ENCODE data around the gene MISP. TPM values are rescaled to one million over a fixed set of nuclear protein-coding genes. Genes with fewer than 3 reads are reported as not detected.
A peak's percentile ranks its signal among the peaks of the same experiment; 100 is the strongest.

MISP gene
- total and polyA plus RNA-seq, 9 of the 15 experiments (the other 6 are each of a cell fraction or from before 2014, with no cell fraction given) = 0.04 to 0.29 (median 0.05) TPM; not detected in 5

DNA sequence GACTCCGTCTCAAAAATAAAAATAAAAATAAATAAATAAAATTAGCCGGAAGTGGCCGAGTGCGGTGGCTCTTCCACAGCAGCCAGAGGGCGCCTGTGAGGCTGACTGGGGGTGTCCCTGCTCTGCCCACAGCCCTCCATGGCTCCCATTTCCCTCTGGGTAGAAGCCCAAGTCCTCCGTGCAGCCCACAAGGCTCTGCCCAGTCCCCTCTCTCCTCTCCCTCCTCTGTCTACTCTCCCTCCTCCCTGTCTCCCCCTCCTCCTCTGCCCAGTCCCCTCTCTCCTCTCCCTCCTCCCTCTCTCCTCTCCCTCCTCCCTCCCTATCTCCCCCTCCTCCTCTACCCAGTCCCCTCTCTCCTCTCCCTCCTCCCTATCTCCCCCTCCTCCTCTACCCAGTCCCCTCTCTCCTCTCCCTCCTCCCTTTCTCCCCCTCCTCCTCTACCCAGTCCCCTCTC lies 20.4 kb downstream of the MISP start (continued):
- TF ChIP-seq HNRNPLL (IDR thresholded peaks at IDR 0.05; ENCODE audit: low read depth, low read length, poor library complexity, severe bottlenecking) (no peak), CEBPG (CRISPR knock-in tag; IDR thresholded peaks at IDR 0.05) (no peak), CEBPG (tag; conservative IDR thresholded peaks at IDR 0.05 in 1 of 2, IDR thresholded peaks at IDR 0.05 in 1 of 2) (no peak), ELF2 (CRISPR knock-in tag; IDR thresholded peaks at IDR 0.05) (no peak), TCF7L2 (IDR thresholded peaks at IDR 0.05; ENCODE audit: low read depth, low read length) (no peak), ZNF589 (CRISPR knock-in tag; IDR thresholded peaks at IDR 0.05; ENCODE audit: low read depth) (no peak), NR2C1 (IDR thresholded peaks at IDR 0.05) (no peak), NR2C1 (tag; IDR thresholded peaks at IDR 0.05) (no peak), HMGN3 (IDR thresholded peaks at IDR 0.05; ENCODE audit: borderline replicate concordance, extremely low read depth, insufficient read length, low read depth, low read length) (no peak), SMC3 (conservative IDR thresholded peaks at IDR 0.05; ENCODE audit: insufficient read depth, low read depth, low read length) (peak; percentile 78), SOX6 (IDR thresholded peaks at IDR 0.05) (no peak), POLR3A (IDR thresholded peaks at IDR 0.05; ENCODE audit: borderline replicate concordance, extremely low read depth, insufficient read depth, insufficient read length) (no peak), PTBP1 (IDR thresholded peaks at IDR 0.05; ENCODE audit: low read depth, low read length) (peak; percentile 94), PHTF2 (CRISPR knock-in tag; IDR thresholded peaks at IDR 0.05) (no peak), BMI1 (IDR thresholded peaks at IDR 0.05; ENCODE audit: low read length) (no peak), PCBP1 (IDR thresholded peaks at IDR 0.05; ENCODE audit: low read depth, low read length, poor library complexity, severe bottlenecking) (peak; percentile 71), NBN (IDR thresholded peaks at IDR 0.05; ENCODE audit: low read depth) (peak; percentile 40; the same call in 1 of the 2 replicates), TSC22D4 (tag; IDR thresholded peaks at IDR 0.05) (no peak), NCOA2 (IDR thresholded peaks at IDR 0.05; ENCODE audit: partially characterized antibody in 2 of 2) (no peak), ZNF146 (CRISPR knock-in tag; IDR thresholded peaks at IDR 0.05; ENCODE audit: unreplicated experiment) (no peak)
- TF ChIP-seq, protein P1, sequence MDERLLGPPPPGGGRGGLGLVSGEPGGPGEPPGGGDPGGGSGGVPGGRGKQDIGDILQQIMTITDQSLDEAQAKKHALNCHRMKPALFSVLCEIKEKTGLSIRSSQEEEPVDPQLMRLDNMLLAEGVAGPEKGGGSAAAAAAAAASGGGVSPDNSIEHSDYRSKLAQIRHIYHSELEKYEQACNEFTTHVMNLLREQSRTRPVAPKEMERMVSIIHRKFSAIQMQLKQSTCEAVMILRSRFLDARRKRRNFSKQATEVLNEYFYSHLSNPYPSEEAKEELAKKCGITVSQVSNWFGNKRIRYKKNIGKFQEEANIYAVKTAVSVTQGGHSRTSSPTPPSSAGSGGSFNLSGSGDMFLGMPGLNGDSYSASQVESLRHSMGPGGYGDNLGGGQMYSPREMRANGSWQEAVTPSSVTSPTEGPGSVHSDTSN (CRISPR knock-in tag; IDR thresholded peaks at IDR 0.05; ENCODE audit: low read depth) = no peak
- TF ChIP-seq, protein P1 (tag; conservative IDR thresholded peaks at IDR 0.05; ENCODE audit: low read depth) = no peak
- TF ChIP-seq, protein P2, sequence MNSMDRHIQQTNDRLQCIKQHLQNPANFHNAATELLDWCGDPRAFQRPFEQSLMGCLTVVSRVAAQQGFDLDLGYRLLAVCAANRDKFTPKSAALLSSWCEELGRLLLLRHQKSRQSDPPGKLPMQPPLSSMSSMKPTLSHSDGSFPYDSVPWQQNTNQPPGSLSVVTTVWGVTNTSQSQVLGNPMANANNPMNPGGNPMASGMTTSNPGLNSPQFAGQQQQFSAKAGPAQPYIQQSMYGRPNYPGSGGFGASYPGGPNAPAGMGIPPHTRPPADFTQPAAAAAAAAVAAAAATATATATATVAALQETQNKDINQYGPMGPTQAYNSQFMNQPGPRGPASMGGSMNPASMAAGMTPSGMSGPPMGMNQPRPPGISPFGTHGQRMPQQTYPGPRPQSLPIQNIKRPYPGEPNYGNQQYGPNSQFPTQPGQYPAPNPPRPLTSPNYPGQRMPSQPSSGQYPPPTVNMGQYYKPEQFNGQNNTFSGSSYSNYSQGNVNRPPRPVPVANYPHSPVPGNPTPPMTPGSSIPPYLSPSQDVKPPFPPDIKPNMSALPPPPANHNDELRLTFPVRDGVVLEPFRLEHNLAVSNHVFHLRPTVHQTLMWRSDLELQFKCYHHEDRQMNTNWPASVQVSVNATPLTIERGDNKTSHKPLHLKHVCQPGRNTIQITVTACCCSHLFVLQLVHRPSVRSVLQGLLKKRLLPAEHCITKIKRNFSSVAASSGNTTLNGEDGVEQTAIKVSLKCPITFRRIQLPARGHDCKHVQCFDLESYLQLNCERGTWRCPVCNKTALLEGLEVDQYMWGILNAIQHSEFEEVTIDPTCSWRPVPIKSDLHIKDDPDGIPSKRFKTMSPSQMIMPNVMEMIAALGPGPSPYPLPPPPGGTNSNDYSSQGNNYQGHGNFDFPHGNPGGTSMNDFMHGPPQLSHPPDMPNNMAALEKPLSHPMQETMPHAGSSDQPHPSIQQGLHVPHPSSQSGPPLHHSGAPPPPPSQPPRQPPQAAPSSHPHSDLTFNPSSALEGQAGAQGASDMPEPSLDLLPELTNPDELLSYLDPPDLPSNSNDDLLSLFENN (IDR thresholded peaks at IDR 0.05; ENCODE audit: low read depth in 2 of 2, low read length in 2 of 2) = no peak
